ENCODE results near the gene SRSF5.
"Not testable (repeated sequence)": the region's sequence is repeated elsewhere in the genome, so short reads cannot be mapped to it uniquely, and the experiment has no call there.

Gene SRSF5

GRCh38 chr14:69766984-69767368, at the start of gene SRSF5:
Gene SRSF5, plus strand, starts transcription at chr14:69767142. Its CDS starts 1,015 bp downstream, at chr14:69768157.
- peak; percentile 94 for DNase-seq (ENCODE audit: low spot score)

DNA sequence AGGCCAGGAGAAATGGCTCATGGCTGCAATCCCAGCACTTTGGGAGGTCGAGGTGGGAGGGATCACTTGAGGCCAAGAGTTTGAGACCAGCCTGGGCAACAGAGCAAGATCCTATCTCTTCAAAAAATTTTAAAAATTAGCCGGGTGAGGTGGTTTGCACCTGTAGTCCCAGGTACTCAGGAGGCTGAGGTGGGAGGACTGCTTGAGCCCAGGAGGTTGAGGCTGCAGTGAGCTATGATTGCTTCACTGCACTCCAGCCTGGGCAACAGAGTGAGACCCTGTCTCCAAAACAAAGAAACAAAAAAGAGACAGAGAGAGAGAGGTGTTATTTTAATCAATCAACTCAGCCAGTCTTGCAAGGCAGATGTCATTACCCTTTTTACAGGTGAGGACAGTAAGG, 48.3 kb upstream of the SRSF5 start:
- DNase-seq (ENCODE audit: low spot score) = not testable (repeated sequence)

DNA sequence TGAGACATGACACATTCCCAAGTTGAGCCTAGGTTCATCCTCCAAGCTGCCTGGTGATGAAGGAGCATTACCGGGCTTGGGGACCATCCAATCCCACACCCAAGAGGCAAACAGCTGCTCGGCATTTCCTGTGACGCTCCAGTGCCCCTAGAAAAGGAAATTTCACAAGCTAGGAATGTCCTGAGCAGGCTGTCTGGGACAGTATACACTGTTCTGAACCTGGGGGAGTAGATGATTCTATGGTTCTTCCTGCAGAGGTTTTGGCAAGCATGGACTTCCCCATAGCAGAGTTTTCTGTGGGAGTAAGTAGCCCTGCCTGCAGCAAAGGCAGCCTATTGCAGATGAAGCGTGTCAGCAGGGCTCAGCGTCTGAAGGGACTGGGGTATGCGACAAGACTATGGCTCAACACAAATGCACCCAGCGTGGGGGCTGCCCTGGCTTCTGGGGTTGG, 47.4 kb upstream of the SRSF5 start:
- peak; percentile 67 for DNase-seq (ENCODE audit: low spot score)

DNA sequence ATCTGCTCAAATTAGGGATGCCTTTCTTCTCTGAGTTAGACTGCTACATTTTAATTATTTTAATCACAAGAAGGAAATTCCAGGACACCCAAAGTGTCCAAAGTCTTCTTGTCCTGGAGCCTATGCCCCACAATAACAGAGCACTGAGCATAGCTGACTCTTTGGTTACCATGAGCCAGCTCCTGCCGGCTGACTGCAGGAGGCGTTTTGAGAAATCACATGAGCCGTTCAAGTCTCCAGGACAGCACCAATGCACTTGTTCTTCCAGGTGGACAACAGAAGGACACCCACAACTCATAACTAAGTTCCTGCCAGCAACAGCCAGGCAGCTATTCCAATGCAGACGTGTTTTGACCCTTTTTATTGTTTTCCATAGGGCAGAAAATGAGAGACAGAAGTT, 46.0 kb upstream of the SRSF5 start:
- no peak for DNase-seq (ENCODE audit: low spot score)

GRCh38 chr14:69726761-69727511, 40.0 kb upstream of the SRSF5 start:
- peak; percentile 92 for DNase-seq (ENCODE audit: low spot score)

GRCh38 chr14:69727860-69728259, 39.1 kb upstream of the SRSF5 start:
- DNase-seq (ENCODE audit: low spot score) = no peak

GRCh38 chr14:69731919-69732598, 34.9 kb upstream of the SRSF5 start:
- not testable (repeated sequence) for DNase-seq (ENCODE audit: low spot score)

- DNase-seq (ENCODE audit: low spot score) = not testable (repeated sequence)
These were observed 30.5 kb upstream of the SRSF5 start for GRCh38 chr14:69736405-69736804.

DNA sequence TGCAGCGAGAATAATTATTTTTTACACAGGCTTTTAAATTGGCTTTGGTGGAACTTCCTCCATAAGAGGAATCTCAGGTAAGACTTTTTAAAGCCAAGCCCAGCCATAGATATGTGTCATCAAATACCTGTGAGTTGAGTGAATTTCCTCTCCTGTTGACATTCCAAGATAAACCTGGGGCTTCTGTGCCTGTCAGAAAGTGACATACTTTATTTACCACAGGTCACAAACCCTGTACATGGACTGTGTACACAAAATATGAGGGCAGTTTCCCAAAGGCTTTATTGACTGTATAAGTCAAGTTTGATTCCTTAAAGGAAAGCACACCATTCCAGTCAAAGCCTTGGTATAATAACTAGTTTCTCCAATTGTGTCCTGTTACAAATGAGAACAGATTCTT, 25.9 kb upstream of the SRSF5 start:
- no peak for DNase-seq (ENCODE audit: low spot score)

- no peak for DNase-seq (ENCODE audit: low spot score)
These were observed 17.0 kb upstream of the SRSF5 start for GRCh38 chr14:69749956-69750355.

DNA sequence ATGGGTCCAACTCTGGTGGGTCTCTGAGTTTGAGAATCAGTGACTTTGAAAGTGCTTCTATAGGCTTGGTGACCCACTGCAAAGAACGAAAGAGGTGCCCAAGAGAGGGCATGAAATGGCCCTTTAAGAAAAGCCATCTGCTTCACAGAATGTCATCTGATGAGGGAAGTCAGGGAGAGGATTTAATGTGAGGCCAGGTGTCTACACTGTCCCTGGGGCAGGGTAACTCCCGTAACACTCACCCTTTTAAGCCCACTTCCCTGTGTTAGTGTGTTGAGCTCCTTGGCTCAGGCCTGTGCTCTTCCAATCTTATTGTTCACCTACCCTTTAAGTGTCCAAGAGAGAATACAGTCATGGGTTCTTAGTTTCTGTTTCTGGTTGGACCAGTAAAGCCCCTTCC, 16.4 kb upstream of the SRSF5 start:
- no peak for DNase-seq (ENCODE audit: low spot score)

- DNase-seq (ENCODE audit: low spot score) = no peak
These were observed 14.2 kb upstream of the SRSF5 start for GRCh38 chr14:69752773-69753172.

GRCh38 chr14:69753860-69754259, 13.1 kb upstream of the SRSF5 start:
- DNase-seq (ENCODE audit: low spot score) = no peak

GRCh38 chr14:69754487-69754886, 12.5 kb upstream of the SRSF5 start:
- no peak for DNase-seq (ENCODE audit: low spot score)

GRCh38 chr14:69755296-69755695, 11.6 kb upstream of the SRSF5 start:
- no peak for DNase-seq (ENCODE audit: low spot score)

GRCh38 chr14:69755784-69756183, 11.2 kb upstream of the SRSF5 start:
- DNase-seq (ENCODE audit: low spot score) = no peak

GRCh38 chr14:69756298-69756697, 10.6 kb upstream of the SRSF5 start:
- no peak for DNase-seq (ENCODE audit: low spot score)

DNA sequence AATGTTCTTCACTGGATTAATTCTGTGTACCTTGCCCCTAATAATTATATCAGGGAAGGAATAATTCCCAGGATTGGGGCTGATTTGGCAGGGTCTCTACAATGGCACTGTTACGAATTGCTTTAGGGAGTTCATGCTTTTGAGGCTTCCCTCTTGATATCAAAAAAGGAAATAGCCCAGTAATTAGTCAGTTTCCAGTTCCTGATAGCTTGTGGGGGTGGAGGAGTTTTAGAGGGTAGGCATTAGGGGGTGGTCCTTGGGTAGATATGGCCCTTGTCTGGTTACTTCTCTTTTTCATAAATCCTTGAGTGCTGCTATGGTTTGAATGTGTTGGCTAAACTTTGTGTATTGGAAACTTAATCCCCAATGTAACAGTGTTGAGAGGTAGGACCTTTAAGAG, 6.1 kb upstream of the SRSF5 start:
- DNase-seq (ENCODE audit: low spot score) = no peak

- DNase-seq (ENCODE audit: low spot score) = no peak
These were observed 3.0 kb upstream of the SRSF5 start for GRCh38 chr14:69763761-69764510.

GRCh38 chr14:69767369-69767999, 542 bp downstream of the SRSF5 start:
- DNase-seq (ENCODE audit: low spot score) = peak; percentile 94

GRCh38 chr14:69768873-69769272, 1.9 kb downstream of the SRSF5 start:
- DNase-seq (ENCODE audit: low spot score) = no peak

GRCh38 chr14:69769623-69770022, 2.7 kb downstream of the SRSF5 start:
- no peak for DNase-seq (ENCODE audit: low spot score)
